Activated naive CD4-positive, alpha-beta T cell treated with anti-CD3 and anti-CD28 coated beads, Interleukin-2, amount 50 U/mL, for 24 hours (primary cell): Measurements from ENCODE around the gene NPY1R.

ENCODE experiments used
- H3K27ac Mint-ChIP-seq: one replicate; pipeline ENCODE4 v1.8.0; 2021; ENCODE audit warnings: mild to moderate bottlenecking, mixed read lengths
- H3K27me3 Mint-ChIP-seq: one replicate; pipeline ENCODE4 v1.8.0; 2021; ENCODE audit warnings: mixed read lengths
- H3K36me3 Mint-ChIP-seq: one replicate; pipeline ENCODE4 v1.8.0; 2021; ENCODE audit warnings: mixed read lengths
- H3K4me1 Mint-ChIP-seq: one replicate; pipeline ENCODE4 v1.8.0; 2021; ENCODE audit warnings: mixed read lengths
- H3K4me3 Mint-ChIP-seq: one replicate; pipeline ENCODE4 v1.8.0; 2021; ENCODE audit warnings: mild to moderate bottlenecking, mixed read lengths
- H3K9me3 Mint-ChIP-seq: one replicate; pipeline ENCODE4 v1.8.0; 2021; ENCODE audit warnings: mixed read lengths

NPY1R gene

DNA sequence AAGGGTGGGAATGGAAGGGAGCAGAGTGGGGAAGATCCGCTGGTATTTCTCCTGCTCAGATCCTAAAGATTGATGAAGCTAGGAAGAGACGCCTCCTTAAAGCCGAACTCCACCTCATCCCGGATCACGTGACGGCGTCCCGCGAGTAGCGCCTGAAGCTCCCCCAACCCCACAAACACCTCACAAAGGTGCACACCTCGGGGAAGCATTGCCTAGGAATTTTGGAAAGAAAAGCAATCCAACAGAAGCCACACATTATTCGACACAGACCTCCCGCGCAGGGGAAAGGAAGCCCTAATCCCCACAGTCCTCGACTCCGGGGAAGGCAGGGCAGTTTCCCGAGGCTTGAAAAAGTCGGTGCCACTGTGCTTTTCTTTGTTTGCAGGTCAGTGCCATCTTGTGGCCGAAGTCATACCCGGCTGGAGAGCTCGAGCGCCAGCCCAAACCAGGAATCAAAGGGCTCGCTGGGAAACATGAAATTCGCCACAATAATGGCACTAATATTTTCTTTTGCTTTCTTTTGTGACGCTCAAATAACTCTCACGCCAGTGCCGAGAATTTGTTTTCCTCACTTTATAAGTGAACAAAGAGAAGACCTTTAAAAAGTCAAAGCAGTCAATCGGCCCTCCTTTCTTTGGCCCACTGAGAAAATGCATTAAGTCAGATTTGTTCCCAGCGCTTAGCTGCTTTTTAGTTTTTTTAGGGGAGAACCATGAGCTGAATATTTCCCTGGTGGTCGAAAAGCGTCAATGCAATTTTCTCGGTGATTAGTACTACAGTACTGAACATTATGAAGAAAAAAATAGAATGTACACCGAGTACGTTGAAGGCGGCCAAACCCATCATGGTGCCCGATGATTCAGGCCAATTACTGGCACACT is at the start of gene NPY1R:
Gene NPY1R, minus strand, starts transcription at position 71 of the 881 bp plus-strand sequence. CDS start 6,042 bp downstream, outside the sequence.
- peaks cover 39% of the 10 kb centered on the region for H3K27me3 Mint-ChIP-seq
- no peak within 1 kb of the TSS for H3K27ac Mint-ChIP-seq
- H3K4me1 Mint-ChIP-seq: peaks cover 11% of the 10 kb centered on the region
- no peaks in the 10 kb centered on the region for H3K36me3 Mint-ChIP-seq
- no peaks in the 10 kb centered on the region for H3K9me3 Mint-ChIP-seq
- H3K4me3 Mint-ChIP-seq: peak within 1 kb of the TSS; percentile 63

DNA sequence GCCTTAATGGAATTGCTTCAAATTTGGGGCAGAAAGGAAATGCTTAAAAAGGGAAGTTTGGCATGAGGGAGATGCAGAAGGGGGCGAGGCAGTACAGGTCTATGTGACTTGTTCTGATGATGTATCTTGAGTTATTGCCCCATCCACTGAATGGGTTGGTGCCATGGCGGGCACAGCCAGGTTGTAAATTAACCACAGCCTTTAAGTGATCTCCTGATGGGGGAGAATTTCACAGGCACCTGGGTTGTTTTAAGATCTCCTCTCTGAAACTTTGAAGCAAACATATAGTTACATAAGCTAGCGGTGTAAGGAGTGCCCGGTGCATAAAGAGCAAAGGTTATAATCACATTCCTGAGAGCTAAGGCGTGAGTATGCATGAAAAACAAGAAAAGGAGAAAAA is 48.3 kb upstream of the NPY1R start:
- H3K27ac Mint-ChIP-seq: no peak overlapping the region
- H3K9me3 Mint-ChIP-seq: no peaks in the 10 kb centered on the region
- peaks cover 3% of the 10 kb centered on the region for H3K27me3 Mint-ChIP-seq
- H3K4me3 Mint-ChIP-seq: no peak overlapping the region
- H3K4me1 Mint-ChIP-seq: no peaks in the 10 kb centered on the region
- no peaks in the 10 kb centered on the region for H3K36me3 Mint-ChIP-seq

DNA sequence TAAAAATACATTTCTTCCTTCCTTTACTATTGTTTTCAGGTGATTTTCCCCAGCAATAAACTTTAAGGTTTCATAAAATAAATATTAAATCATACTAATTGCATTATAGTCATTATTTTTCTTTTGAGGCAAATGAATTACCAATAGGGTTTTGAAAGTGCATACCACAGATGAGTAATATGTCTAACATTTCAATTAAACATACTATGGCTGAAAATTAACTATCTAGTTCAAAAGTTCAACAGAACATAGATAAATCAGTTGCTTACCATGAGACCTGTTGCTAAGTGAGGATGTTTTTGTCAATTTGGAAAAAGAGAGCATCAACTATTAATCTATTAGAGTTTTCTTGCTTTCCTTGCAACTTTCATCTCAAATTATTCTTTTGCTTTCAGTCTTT is 46.3 kb upstream of the NPY1R start:
- peaks cover 3% of the 10 kb centered on the region for H3K27me3 Mint-ChIP-seq
- no peak overlapping the region for H3K27ac Mint-ChIP-seq
- H3K9me3 Mint-ChIP-seq: no peaks in the 10 kb centered on the region

DNA sequence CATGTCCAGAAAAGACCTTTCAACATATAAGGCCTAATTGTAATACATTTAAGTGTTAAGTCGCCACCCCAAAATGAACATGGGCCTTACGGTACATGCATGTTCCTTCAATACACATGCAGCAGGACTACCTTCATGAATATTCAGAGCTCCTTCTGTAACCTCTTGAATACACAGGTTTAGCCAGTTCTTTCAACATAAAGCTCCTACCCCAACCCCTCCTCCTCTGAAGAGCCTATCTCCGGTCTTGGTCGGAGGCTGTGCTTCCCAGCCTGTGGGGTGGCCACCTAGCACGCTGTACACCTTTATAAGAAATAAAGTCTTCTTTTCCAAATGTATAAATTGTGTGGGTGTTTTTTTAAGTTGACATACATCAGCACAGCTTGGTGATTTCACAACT is 39.6 kb upstream of the NPY1R start:
- H3K36me3 Mint-ChIP-seq: no peaks in the 10 kb centered on the region

More for the DNA sequence above, 46.3 kb upstream of the NPY1R start:
- H3K36me3 Mint-ChIP-seq: no peaks in the 10 kb centered on the region
- H3K4me1 Mint-ChIP-seq: no peaks in the 10 kb centered on the region
- H3K4me3 Mint-ChIP-seq: no peak overlapping the region

DNA sequence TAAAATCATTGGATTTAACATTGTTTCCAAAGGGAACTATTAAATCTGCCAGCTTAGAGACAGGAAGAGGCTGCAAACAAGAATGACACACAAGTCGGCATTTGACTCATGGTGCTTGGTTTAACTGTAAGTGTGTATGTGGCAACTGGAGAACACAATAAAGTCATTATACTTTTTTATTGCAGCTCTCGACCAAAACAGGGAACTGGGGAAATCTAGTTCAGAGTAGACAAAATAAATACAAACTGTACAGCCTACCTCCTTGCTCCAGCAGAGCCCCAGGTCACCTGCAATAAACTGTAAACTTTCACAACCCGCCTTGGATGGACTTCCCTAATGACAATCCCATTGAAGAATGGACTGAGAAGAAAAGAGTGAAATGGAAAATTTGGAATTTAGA is 35.3 kb upstream of the NPY1R start:
- no peaks in the 10 kb centered on the region for H3K4me1 Mint-ChIP-seq
- no peaks in the 10 kb centered on the region for H3K9me3 Mint-ChIP-seq
- H3K27me3 Mint-ChIP-seq: peaks cover 12% of the 10 kb centered on the region
- no peaks in the 10 kb centered on the region for H3K36me3 Mint-ChIP-seq
- no peak overlapping the region for H3K4me3 Mint-ChIP-seq
- H3K27ac Mint-ChIP-seq: no peak overlapping the region

More for the DNA sequence above, 39.6 kb upstream of the NPY1R start:
- H3K27ac Mint-ChIP-seq: no peak overlapping the region
- no peaks in the 10 kb centered on the region for H3K4me1 Mint-ChIP-seq
- peaks cover 1% of the 10 kb centered on the region for H3K27me3 Mint-ChIP-seq
- no peaks in the 10 kb centered on the region for H3K9me3 Mint-ChIP-seq
- no peak overlapping the region for H3K4me3 Mint-ChIP-seq

DNA sequence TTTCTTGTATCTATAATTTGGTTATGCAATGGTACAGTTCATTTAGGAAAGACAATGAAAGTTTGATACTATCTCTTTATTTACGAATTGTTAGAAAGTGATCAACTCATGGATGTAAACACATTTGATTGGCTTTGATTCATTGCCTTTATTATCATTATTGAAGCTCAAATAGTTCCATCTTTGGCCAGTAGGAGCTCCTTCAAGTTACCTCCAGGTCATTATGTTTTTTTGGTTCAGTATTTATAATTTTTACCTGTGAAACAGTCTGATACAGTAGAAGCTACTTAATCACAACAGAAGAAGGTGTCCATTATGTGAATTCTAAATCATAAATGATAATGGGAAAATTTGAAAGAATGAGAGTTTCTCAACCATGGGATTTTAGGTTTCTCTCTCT is 23.7 kb upstream of the NPY1R start:
- no peaks in the 10 kb centered on the region for H3K27me3 Mint-ChIP-seq
- H3K36me3 Mint-ChIP-seq: no peaks in the 10 kb centered on the region
- no peaks in the 10 kb centered on the region for H3K9me3 Mint-ChIP-seq
- no peak overlapping the region for H3K27ac Mint-ChIP-seq
- no peaks in the 10 kb centered on the region for H3K4me1 Mint-ChIP-seq
- H3K4me3 Mint-ChIP-seq: no peak overlapping the region

DNA sequence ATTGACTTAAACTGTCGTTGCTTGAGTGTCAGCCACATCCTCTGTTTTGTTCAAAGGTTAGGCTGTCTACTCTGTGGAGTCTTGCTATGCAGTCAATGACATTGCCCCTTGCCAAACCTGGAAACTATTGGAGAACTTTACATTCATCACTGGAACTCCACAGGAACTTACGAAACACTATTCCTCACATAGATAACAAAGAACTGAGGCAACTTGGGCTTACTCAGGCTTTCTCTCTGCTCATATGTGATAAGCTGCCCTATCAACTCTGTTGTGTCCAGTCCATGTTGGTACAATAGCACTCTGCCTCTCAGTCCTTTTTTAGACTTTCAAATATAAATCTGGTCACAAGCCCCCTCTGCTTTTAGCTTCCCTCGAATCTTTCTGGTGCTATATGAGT is 20.7 kb upstream of the NPY1R start:
- no peak overlapping the region for H3K27ac Mint-ChIP-seq

DNA sequence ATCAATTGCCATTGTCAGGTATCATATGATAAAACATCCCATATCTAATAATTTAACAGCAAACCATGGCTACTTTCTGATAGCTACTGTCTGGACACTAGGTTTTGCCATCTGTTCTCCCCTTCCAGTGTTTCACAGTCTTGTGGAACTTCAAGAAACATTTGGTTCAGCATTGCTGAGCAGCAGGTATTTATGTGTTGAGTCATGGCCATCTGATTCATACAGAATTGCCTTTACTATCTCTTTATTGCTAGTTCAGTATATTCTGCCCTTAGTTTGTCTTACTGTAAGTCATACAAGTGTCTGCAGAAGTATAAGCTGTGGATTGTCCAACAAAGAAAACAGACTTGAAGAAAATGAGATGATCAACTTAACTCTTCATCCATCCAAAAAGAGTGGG is 18.3 kb upstream of the NPY1R start:
- H3K27ac Mint-ChIP-seq: no peak overlapping the region
- no peaks in the 10 kb centered on the region for H3K36me3 Mint-ChIP-seq
- H3K4me3 Mint-ChIP-seq: no peak overlapping the region
- no peaks in the 10 kb centered on the region for H3K9me3 Mint-ChIP-seq
- H3K27me3 Mint-ChIP-seq: peaks cover 8% of the 10 kb centered on the region
- no peaks in the 10 kb centered on the region for H3K4me1 Mint-ChIP-seq

More for the DNA sequence above, 20.7 kb upstream of the NPY1R start:
- no peaks in the 10 kb centered on the region for H3K9me3 Mint-ChIP-seq
- H3K4me3 Mint-ChIP-seq: no peak overlapping the region
- no peaks in the 10 kb centered on the region for H3K4me1 Mint-ChIP-seq
- H3K36me3 Mint-ChIP-seq: no peaks in the 10 kb centered on the region
- peaks cover 3% of the 10 kb centered on the region for H3K27me3 Mint-ChIP-seq

DNA sequence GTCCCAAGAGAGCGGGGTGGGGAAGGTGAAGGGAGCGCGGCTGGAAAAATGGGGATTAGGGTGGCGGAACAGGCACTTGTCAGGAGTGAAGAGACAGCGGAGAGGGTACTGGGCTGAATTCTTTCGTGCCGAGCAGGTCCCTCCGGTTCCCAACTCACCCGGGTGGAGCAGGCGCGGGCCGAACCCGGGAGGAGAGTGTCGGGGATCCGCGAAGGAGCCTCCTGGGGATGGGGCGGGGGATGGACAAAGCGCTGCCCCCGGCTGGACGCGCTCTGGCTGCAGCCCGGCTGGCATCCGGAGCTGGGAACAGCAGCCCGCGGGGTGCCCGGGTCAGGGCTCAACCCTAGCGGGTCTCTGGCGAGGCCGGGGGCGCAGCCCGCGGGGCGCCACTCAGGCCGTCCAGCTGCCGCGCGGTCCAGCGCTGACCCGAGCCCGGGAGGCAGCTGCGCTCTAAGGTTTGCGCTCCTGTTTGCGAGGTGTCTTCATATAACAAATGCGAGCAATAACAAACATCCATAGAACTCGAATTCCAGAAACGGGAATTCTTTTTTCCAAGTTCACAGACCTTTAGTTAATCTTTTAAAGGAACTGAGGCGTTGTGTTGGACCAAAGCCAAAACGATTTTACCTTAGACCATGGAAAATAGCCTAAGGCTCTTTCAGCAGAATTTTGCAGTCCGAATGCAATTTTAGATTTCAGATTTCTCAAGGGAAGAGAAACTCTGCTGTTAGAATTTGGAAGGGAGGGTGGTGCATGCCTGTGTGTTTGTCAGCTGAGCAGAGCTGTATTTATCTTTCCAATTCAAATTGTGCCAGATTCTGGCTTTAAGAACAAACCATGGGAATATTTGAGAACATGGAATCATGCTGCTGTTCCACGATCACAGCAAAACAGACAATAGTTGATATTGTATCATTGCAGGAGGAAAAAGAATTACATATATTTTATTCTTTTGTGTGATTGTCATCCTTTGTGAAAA is 12.0 kb upstream of the NPY1R start:
- no peaks in the 10 kb centered on the region for H3K4me1 Mint-ChIP-seq
- H3K27ac Mint-ChIP-seq: no peak overlapping the region
- peaks cover 23% of the 10 kb centered on the region for H3K27me3 Mint-ChIP-seq
- H3K36me3 Mint-ChIP-seq: no peaks in the 10 kb centered on the region
- no peaks in the 10 kb centered on the region for H3K9me3 Mint-ChIP-seq
- no peak overlapping the region for H3K4me3 Mint-ChIP-seq

DNA sequence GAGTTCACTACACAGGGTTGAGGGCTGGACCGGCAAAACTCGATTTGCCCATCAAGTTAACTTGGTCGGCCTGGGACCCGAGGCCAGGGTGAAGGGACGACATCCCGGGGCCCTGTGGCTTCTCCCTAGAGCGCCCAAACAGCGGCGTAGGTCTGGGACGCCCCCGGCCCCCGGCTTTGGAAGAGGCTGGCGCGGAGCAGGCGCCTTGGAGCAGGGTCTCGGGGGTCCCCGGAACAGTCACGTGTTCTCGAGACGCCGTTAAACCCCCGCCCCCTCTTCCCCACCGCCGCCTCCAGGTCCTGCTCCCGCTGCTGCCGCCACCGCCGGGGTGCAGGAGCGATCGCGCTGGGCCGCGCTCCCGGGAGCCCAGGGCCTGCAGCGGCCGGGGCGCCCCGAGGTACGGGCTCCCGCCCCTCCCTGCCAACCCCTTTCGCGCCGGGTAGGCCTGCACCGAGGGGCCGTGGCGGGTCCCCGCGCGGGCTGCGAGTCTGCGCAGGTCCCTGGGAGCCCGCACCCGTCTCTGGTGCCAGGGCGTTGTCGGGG is 11.3 kb upstream of the NPY1R start, which contains the start of gene NPY5R:
Gene NPY5R, plus strand, starts transcription at position 289 of the 543 bp plus-strand sequence. CDS start 6,382 bp downstream, outside the sequence.
- H3K27me3 Mint-ChIP-seq: peaks cover 22% of the 10 kb centered on the region
- H3K4me1 Mint-ChIP-seq: no peaks in the 10 kb centered on the region
- H3K4me3 Mint-ChIP-seq: no peak within 1 kb of the TSS
- H3K36me3 Mint-ChIP-seq: no peaks in the 10 kb centered on the region
- no peaks in the 10 kb centered on the region for H3K9me3 Mint-ChIP-seq
- no peak within 1 kb of the TSS for H3K27ac Mint-ChIP-seq

DNA sequence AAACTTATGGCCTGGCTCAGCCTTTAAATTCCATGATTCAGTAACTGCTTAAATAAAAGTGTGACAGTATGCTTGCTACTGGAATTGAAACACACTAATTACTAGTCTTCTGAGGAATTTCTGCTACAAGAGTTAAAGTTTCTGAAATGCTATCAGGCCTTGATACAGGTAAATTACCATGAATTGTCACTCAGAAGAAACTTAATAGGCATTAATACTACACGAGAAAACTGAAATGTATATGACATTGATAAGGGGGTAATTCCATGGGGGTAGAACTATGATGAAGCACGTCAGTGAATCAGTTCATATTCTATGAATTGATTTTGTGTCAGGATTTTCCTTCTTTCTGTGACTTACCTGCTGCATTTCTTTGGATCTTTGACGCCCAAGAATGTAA is 3.0 kb upstream of the NPY1R start:
- Mint-ChIP-seq H3K9me3 (no peaks in the 10 kb centered on the region), H3K27me3 (peaks cover 29% of the 10 kb centered on the region), H3K4me3 (no peak overlapping the region), H3K36me3 (no peaks in the 10 kb centered on the region), H3K4me1 (peaks cover 11% of the 10 kb centered on the region), H3K27ac (no peak overlapping the region)

DNA sequence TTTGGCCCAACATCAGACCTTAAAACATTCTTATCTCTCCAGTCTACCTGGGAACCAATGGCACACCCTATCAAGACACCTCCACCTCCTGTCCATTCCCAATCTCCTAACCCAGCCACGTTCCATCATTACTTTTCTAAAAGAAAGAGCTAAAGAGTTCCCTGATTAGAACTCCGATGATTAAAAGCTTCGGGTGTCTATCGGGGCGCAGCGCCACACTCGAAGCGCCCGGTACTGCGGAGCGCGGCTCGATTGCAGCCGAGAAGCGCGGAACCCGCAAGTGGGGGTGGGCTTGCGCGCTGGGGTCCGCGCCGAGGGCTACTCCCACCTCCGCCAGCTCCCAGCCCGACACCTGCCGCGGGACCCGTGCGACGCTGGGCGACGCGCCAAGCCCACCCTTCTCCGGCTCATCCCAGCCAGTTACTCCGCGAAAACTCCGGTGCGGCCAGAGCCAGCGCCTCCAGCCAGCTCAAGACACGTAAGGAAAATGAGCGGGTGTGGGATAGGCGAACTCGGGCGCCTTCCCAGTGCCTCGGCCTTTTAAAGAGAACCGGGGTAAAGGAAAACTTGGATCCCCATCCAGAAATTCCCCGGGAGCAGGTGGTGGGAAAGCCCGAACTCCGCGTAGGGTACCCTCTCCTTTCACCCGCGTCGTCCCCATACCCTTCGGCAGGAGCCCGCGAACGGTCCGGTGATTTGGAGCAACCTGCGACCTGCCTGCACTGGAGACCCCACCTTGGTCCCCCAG is 593 bp downstream of the NPY1R start:
- peaks cover 39% of the 10 kb centered on the region for H3K27me3 Mint-ChIP-seq
- peaks cover 11% of the 10 kb centered on the region for H3K4me1 Mint-ChIP-seq
- no peaks in the 10 kb centered on the region for H3K36me3 Mint-ChIP-seq
- no peak overlapping the region for H3K27ac Mint-ChIP-seq
- no peaks in the 10 kb centered on the region for H3K9me3 Mint-ChIP-seq
- H3K4me3 Mint-ChIP-seq: peak overlapping the region; percentile 4

DNA sequence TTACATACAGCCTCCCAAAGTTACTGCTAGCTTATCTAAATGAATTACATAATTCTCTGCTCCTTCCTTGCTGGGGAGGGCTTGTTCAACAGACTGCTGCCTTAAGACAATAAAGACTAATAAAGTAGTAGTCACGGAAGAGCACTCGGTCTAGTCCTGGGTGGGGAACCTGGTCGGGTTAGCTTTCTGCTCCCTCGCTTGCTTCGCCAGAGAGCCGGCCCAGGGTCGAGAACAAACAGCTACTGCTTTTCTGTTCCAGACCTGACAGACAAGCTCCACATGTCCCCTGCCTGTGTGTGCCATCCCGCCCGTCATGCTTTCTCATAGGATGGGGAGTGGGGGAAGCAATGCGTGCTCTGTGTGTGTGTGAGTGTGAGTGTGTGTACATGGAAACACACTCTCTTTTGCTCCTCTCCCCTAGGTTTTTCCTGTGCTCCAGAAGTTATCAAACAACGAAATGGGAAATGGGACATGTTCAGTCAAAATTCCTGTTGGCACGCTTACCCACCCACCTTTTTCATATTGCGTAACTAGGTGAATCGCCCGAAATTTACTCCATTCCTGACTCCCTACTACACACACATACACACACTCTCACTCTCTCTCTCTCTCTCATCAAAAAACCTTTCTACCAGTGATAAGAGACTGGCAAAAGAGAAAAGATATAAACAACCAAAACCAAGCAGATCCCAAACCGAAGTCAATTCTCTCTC is 1.3 kb downstream of the NPY1R start:
- H3K27me3 Mint-ChIP-seq: peaks cover 39% of the 10 kb centered on the region
- H3K27ac Mint-ChIP-seq: no peak overlapping the region
- H3K9me3 Mint-ChIP-seq: no peaks in the 10 kb centered on the region
- H3K4me1 Mint-ChIP-seq: peaks cover 11% of the 10 kb centered on the region
- peak overlapping the region; percentile 4 for H3K4me3 Mint-ChIP-seq
- H3K36me3 Mint-ChIP-seq: no peaks in the 10 kb centered on the region

DNA sequence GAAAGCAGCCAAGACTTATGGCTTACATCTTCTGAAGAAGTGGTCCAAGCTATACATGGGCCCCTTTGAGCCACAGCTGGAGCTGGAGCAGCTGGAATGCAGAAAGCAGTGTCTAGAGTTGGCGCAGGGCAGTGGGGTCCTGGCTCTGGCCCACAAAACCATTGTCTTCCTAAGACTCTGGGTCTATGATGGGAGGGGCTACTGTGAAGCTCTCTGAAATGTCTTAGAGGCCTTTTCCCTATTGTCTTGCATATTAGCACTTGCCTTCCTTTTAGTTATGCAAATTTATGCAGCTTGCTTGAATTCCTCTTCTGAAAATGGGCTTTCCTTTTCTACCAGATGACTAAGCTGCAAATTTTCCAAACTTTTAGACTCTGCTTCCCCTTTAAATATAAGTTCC is 15.3 kb downstream of the NPY1R start:
- peaks cover 3% of the 10 kb centered on the region for H3K27me3 Mint-ChIP-seq
- H3K27ac Mint-ChIP-seq: no peak overlapping the region
- peaks cover 3% of the 10 kb centered on the region for H3K9me3 Mint-ChIP-seq
- H3K4me3 Mint-ChIP-seq: no peak overlapping the region
- no peaks in the 10 kb centered on the region for H3K4me1 Mint-ChIP-seq
- H3K36me3 Mint-ChIP-seq: no peaks in the 10 kb centered on the region
